Measurements from ENCODE around the gene SLC9A3.

Gene SLC9A3

DNA sequence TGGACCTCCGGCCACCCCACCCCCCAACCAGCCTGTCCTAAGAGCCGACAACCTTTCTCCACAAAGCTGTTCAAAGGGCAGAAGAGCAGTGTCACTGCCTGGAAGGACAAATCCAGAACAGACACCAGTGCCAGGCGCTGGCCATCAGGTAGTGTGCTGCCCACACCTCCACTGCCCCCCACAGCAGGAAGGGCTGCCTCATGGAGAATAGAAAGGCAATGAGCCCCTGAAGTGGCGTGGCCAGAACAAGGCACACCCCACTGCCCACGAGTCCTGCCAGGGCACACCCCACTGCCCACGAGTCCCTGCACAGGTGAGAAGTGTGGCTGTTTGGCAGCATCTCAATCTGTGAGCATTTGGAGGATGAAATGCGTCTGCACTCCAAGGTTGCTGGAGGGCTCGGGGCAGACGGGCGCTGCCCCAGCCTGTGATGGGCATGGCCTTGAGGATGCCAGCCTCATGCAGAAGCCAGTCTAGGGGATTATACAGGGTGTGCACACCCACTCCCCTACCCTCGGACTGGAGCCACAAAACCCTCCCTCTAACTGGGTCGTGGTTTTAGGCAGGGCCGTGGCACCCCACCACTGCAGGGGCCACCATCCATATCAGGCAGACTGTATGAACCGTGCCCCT is 2.3 kb upstream of the SLC9A3 start:
- no peak for DNase-seq (ENCODE audit: low read depth in 2 of 2)

DNA sequence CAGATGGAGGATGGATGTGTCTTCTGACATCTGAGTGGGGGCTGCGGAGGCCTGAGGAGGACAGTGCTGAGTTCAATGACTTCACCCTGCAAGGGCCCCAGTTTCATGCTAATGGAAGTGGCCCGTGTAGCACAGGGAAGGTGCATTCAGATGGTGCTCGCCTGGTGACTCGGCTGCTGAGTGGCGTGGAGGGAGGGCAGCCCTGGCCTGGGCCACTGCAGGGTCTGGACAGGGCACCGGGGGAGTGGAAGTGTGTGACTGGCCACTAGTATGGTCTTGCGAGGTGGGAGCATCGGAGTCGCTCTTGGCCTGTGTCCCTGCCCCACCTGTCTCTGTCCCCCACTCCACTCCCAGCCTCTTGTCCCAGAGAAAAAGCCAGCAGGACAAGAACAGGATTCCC is 1.7 kb upstream of the SLC9A3 start:
- no peak for DNase-seq (ENCODE audit: low read depth in 2 of 2)

DNA sequence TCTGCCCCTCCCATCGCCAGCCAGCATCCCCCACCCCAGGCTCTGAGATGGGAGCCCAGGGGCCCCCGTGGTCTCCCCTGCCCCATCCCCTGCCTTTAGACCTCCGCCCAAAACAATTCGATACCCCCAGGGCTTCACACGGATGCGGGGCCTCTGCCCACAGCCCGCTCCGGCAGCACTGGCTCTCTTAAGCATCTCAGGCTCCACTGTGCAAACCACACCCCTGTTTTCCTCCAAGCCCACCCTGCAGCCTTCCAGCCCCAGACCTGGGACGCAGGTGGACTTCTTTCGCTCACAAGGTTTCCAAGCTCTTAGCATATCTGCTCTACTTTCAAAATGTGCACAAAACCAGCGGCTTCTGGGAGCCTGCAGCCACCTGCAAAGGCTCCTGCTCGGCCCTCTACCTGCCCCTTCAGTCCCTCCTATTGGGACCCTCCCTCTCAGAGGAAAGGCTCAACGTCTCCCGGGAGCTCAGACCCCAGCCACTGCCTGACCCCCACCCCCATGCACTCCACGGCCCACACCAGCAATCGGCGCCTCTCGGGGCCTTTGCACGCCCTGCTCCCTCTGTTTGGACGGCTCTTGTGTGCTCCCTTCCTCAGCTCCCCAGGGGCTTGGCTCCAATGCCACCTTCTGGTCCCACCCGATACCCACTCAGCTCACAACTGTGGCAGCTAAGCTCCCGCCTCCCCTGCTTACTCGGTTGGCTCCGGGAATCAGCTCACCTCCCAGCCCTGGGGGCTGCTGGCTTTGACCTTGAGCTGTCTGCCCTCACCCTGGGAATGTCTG is 918 bp upstream of the SLC9A3 start:
- DNase-seq (ENCODE audit: low read depth in 2 of 2), result no peak

DNA sequence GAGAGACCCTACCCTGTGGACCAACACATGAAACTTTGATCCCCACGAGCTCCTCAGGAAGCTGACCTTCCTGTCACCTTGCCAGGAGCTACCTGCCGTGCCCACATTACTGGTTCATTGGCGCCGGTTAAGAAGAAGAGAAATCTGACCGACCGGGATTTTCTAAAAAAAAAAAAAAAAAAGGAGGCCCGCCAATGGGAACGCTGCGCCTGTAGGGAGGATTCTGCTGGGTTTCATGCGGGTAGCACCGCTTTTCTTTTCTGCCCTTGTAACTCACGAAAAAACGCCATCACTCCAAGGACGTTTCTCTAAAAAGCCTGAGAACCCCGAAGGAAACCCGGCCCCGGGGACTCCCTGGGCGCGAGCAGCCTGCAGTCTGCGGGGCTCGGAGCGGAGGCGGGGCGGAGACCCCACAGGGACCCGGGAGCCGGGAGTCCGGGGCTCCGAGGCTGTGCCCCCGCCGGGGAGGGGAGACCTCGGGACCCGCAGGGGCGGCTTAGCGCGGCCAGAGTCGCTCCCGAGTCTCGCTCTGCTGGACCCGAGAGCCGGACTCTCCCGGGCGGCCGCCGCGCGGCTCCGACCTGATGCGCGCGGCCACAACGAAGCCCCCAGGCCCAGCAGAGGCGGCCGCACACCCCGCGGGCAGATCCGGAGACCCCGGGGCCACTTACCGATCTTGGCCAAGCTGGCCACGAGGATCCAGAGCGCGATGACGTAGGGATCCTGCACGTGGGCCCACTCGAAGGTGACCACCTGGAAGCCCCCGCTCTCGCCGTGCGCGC is 617 bp downstream of the SLC9A3 start:
- DNase-seq (ENCODE audit: low read depth in 2 of 2), result no peak

DNA sequence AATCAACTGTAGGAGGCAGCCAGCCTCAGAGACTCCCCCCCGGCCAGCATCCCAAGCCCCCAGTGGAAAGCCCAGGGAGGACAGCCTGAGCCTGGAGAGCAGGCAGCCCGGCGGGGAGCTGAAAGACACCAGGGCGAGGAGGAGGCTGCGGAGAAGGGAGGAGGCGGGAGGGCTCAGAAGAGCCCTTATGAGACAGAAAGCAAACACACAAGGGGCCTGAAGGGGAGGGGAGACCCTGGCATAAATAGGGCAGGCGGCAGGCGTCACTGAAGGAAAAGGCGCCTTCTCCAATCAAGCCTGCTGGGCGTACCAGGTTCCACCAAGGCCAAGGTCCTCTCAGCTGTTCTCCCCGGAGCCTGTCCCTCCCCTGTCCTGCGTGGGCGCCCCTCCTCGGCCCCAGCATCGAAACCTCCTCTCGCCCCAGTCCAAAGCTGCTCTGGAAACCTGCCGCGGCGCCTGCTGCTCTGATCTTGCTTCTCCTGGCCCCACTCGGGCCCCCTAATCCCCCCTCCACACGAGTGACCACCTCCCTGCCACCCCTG is 1.3 kb downstream of the SLC9A3 start:
- DNase-seq (ENCODE audit: low read depth in 2 of 2), result no peak

DNA sequence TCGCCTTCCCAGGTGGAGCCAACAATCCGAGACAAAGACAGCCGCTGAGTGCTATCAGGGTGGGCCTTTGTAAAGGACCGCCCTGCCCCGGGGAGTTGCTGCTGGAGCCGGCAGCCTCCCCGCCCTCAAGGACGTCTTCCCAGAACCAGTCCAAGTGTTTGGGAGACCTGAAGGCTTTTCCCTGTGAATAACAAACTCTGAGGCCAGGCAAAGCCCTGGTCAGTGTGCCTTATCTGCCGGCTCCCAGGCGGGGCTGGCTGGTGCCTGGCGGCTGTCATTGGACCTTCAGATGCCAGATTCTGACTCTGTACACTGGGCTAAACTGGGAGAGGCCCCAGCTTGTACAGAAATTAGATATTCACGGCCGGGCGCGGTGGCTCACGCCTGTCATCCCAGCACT is 2.1 kb downstream of the SLC9A3 start:
- no peak for DNase-seq (ENCODE audit: low read depth in 2 of 2)

DNA sequence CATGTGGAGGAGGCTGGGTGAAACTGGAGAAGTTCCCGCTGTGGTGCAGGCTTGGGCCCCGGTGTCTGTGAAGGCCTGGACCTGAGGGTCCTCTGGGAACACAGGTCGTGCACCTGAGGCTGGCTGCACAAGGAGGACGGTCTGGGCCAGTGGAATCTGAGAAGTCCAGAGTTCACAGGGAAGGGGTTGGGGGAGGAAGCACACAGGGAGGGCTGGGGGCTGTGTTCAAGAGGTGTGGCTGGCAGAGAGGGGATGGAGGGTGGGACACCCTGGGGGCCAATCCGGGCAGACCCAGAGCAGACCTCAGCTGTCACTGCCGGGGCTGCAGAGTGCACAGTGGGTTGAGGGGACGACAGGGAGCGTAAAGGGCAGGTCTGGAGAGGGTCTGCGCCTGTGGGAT is 2.6 kb downstream of the SLC9A3 start:
- DNase-seq (ENCODE audit: low read depth in 2 of 2), result no peak

DNA sequence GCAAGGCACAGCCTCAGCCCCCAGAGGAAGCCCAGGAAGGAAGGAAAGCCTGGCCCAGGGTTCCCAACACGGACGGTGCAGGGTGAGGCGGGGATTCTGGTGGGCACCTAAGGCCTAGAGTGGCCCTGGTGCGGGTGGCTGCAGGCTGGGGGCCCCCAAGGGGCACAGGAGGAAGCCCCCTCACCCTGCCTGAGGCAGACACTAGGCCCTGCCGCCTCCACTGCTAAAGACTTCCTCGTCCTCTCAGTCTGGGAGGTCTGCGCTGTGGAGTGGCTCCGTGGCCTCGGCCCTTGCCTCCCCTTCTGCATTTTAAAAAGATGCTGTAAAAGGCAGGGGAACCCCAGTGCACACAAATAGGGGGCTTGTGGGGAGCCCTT is 3.4 kb downstream of the SLC9A3 start:
- DNase-seq (ENCODE audit: low read depth in 2 of 2), result no peak

DNA sequence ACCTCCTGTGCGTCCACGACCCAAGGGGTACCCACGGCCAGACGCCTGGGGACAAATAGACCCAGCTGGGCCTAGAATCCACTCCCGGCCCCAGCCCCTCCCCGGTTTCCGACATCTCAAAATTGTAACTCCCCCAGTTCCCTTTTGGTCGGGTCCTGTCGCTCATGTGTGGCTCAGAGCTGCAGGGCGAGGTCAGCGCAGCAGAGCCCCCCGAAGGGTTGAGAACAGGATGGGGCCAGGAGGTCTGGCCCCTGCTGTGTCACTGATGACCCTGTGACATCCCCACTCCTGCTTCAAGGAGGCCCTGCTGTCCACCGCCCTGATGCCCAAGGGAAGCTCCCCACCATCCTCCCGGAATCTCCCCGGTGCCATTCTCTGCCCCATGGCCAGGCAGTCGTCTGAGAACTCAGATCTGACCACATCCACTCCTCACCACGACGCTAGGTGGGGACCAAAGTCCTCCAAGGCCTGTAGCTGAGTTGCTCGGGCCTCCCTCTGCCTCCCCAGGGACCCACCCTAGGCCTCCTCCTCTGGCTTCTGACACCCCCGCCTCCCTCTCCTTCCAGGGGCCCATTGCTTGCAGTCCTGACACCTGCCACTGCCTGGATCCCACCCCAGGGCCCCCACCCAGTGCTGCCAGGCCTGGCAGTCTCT is 3.9 kb downstream of the SLC9A3 start:
- no peak for DNase-seq (ENCODE audit: low read depth in 2 of 2)

DNA sequence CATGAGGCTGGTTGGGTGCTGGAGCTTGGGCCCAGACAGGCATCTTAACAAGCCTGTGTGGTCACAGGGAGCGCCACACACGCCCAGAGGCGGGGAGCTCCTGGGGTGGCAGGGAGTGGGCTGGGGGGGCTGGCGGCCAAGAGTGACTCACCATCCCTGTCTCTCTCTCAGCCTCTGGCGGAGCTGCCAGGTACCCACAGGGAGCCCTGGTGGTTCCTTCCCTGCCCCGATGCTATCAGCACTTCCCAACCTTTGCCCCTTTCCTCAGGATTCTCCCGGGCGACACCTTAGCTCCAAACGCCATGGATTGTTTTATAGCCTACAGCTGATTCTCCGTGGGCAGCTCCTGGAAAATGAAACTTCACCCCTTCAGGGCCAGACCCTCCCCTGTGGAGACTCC is 5.5 kb downstream of the SLC9A3 start:
- DNase-seq (ENCODE audit: low read depth in 2 of 2), result no peak

DNA sequence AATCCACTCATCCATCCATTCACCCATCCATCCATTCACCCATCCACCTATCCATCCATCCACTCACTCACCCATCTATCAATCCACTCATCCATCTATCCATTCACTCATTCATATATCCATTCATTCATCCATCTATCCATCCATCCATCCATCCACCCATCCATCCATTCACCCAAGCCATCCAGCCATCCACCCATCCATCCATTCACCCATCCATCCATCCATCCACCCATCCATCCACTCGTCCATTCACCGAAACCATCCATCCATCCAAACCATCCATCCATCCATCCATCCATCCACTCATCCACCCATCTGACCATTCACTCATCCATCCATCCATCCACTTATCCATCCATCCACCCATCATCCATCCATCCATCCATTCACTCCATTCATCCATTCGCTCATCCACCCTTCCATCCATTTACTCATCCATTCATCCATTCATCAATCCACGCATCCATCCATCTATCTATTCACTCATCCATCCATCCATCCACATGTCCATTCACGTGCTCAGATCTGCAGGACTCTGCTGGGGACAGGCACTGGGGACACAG is 6.6 kb downstream of the SLC9A3 start:
- DNase-seq (ENCODE audit: low read depth in 2 of 2), result no peak

DNA sequence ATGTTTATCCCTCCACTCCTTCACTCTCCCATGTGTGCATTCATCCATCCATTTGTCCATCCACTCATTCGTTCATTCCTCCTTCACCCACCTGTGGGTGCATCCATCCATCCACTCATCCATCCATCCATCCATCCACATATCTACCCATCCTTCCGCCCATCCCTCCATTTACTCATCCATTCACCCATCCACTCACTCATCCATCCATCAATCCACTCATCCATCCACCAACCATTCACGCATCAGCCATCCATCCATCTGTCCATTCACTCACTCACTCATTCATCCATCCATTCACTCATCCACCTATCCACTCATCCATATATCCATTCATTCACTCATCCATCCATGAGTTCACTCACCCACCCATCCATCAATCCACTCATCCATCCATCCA is 7.3 kb downstream of the SLC9A3 start:
- DNase-seq (ENCODE audit: low read depth in 2 of 2), result no peak

DNA sequence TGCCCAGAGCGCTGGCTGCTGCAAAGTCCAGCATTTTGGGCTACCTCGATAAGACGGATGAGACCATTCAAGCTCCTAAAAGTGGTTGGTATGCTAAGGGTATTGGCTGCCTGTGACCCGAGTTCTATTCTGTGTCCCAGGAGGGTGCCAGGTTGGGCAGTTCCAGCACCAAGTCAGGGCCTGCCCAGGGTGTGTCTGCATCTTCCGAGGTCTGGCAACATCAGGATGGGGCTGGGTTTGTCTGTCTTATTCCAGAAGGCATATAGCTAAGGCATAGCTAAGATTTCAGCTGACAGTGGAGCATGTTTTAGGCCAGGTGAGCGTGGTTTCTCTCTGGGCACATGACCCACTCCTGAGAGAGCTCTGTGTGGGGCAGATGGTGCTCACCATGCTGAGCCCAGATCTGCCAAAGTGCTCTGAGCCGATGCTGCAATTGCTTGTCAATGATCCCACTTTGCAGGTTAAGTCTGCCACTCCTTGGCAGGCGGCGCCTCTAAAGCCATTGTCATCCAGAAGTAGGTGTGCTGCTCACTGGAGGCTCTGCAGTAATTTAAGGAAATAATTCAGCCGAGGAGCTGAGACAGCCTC is 7.8 kb downstream of the SLC9A3 start:
- no peak for DNase-seq (ENCODE audit: low read depth in 2 of 2)

DNA sequence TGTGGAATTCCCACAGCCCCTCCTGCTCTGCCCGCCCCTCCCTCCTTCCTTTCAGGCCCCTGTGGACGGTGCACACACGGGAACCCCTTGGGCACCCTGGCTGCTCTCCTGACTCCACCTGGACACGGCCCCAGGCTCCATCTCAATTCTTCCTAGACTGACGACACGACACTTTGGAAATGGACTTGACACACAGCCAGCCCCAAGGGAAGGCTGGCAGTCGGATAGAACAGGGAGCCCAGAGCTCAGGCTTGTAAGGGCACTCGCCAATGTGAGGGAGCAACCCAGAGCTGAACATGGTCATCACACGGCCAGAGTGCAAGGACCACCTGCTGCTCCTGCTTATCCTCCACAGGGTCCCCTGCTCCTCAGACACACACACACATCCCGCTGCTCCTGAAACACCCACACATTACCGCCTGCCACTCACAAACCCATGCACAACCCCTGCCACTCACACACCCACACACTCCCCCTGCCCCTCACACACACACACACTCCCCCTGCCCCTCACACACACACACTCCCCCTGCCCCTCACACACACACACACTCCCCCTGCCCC is 8.9 kb downstream of the SLC9A3 start:
- DNase-seq (ENCODE audit: low read depth in 2 of 2), result no peak

DNA sequence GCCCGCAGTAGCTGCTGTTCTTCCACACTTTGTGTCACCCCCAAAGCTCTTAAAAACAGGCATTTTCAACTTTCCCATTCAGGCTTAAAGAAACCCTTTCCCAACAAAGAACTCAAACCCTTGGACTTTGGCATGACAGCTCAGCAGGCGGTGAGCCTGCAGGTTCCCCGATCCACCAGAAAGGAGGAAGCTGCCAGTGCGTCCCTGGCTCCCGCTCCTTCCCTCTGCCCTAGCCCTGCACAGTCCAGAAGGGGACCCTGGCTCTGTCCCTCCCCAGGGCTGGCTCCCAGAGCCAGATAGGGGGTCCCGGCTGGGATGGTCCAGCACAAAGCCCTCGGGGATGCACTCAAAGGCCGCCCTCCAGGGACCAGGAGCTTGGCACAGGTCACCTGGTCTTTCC is 9.6 kb downstream of the SLC9A3 start:
- no peak for DNase-seq (ENCODE audit: low read depth in 2 of 2)

DNA sequence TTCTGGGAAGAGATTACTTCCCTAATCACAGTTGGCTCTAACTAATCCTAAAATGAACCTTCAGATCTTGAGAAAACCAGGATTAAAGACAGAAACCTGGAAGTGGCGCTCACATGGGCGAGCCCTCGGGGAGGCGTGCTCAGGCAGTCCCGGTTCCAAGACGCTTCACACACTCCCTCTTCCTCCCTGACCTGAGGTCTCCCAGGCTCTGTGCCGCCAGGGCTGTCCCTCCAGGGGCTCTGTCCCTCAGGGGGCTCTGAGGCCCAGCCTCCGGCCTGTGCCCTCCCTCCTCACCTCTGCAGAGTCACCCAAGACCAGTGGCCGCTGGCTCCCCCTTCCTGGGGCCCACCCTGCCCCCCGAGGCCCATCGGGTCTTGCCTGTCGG is 10.2 kb downstream of the SLC9A3 start:
- no peak for DNase-seq (ENCODE audit: low read depth in 2 of 2)

DNA sequence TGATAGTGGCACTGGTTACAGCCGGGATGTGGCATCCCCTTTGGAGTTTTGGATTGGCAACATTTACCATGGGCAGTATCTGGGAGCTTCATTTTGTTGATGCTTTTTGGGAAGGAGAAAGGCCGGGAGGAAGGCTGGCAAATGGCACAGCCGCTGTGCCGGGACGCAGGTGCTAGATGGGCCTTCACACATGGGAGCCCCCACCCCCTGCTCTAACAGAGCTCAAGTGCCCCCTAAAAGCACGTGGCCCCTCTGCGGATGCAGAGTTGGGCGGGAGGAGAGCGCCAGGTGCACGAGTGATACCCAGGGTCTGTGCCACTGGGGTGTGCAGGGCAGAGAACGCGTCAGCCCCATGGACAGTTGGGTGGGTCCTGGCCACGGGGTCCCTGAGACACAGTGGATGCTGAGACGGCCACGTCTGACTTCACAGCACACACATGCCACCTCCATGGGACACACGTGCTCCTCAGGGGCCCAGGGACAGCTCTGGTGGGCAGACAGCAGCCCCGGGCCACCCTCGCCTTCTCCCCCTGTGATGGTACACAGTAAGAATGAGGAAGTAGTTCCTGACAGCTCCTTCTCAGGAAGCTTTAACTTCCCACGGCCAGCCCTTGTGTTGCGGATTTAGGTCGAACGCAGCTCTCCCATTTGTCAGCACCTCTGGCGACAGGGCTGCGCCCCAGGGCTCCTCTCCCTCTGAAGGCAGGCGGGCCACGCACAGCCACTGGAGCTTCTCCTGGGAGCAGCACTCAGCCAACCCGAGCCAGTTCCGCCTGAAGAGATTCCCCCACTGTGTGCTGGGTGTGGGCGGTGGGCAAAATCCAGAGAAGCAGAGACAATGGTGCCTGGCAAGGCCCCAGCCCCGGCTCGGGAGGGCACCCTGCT is 10.8 kb downstream of the SLC9A3 start:
- no peak for DNase-seq (ENCODE audit: low read depth in 2 of 2)

DNA sequence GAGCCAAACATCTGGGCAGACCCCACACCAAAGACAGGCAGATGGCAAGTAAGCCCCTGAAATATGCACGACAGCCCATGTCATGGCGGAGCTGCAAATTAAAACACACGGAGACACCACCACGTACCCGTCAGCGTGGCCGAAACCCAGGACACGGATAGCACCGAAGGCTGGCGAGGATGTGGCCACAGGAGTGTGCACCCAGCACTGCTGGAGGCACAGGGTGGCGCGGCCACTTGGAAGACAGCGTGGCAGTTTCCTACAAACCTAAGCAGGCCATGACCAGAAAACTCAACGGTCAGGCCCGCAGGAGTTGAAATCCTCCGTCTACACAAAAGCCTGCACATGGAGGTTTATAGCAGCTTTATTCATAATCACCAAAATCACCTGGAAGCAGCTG is 12.8 kb downstream of the SLC9A3 start:
- DNase-seq (ENCODE audit: low read depth in 2 of 2), result no peak

DNA sequence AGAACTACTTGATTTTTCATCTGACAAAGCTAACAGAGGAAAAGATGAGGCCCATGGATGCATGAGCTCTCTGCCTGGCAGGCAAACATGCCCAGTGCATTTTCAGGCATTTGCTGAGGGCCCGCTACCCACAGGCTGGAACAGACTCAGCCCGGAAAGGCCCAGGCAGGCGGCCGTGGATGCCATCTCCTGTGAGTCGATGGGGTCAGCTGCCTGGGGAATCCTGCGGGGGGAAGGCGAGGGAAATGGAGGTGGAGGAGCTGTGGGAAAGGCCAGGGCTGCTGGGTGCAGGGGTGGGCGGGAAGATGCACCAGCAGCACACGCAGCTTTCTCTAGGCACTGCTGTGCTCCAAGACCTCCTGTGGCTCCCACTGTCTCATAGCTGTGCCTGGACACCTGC is 13.7 kb downstream of the SLC9A3 start:
- DNase-seq (ENCODE audit: low read depth in 2 of 2), result no peak

DNA sequence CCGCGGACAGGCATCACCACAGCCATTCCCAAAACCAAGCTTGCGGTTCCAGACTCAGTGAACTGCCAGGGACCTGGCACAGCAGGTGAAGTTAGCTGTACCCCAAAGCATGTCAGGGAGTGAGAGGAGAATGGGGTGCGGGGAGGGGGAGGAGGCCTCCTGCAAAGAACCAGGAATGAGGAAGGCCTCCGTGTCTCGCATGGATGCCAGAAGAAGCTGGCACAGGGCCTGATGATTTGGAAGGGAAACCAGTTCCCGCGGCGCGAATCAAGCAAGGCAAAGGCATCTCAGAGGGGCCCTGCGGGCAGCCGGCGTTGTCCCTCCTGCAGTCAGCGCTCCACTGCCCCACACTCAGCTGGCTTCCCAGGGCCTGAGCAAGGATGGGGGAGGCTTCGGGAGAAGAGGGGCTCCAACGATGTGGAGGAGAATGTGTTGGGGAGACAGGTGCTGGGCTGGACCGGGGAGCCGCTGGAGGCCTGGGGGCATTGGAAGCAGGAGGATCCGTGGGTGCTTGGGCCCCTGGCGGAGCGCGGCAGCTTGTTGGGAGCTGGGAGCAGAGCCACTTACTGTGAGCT is 14.6 kb downstream of the SLC9A3 start:
- DNase-seq (ENCODE audit: low read depth in 2 of 2), result no peak
